HG02938 (cell line): ENCODE data around the gene SIVA1.

Experiments used
- ATAC-seq: cut with Tn5 transposase; IDR thresholded peaks from one replicate; pipeline ENCODE4 v1.9.1; 2021; ENCODE audit warnings: mild to moderate bottlenecking, moderate library complexity; ENCODE audit not compliant: unreplicated experiment

Gene SIVA1

GRCh38 chr14:104782086-104782807 lies 29.3 kb downstream of the SIVA1 start:
- no peak for ATAC-seq

- no peak for ATAC-seq
These were observed 29.8 kb downstream of the SIVA1 start for GRCh38 chr14:104782808-104783139.

- ATAC-seq = no peak
These were observed 30.7 kb downstream of the SIVA1 start for GRCh38 chr14:104783484-104784217.

GRCh38 chr14:104784218-104784568 lies 31.2 kb downstream of the SIVA1 start:
- no peak for ATAC-seq

- ATAC-seq = no peak
These were observed 32.1 kb downstream of the SIVA1 start for GRCh38 chr14:104784846-104785707.

- ATAC-seq = no peak
These were observed 32.7 kb downstream of the SIVA1 start for GRCh38 chr14:104785708-104786080.

- no peak for ATAC-seq
These were observed 33.2 kb downstream of the SIVA1 start for GRCh38 chr14:104786091-104786586.

GRCh38 chr14:104786726-104787675 lies 34.1 kb downstream of the SIVA1 start:
- no peak for ATAC-seq

- no peak for ATAC-seq
These were observed 34.8 kb downstream of the SIVA1 start for GRCh38 chr14:104787736-104788135.

GRCh38 chr14:104788161-104788818 lies 35.3 kb downstream of the SIVA1 start:
- no peak for ATAC-seq

GRCh38 chr14:104788873-104789663 lies 36.1 kb downstream of the SIVA1 start:
- no peak for ATAC-seq

GRCh38 chr14:104789752-104790743 lies 37.1 kb downstream of the SIVA1 start:
- ATAC-seq = no peak

GRCh38 chr14:104791425-104791824 lies 38.5 kb downstream of the SIVA1 start:
- ATAC-seq = no peak

GRCh38 chr14:104792101-104792884 lies 39.3 kb downstream of the SIVA1 start:
- ATAC-seq = no peak

GRCh38 chr14:104792945-104793702 lies 40.2 kb downstream of the SIVA1 start:
- no peak for ATAC-seq

GRCh38 chr14:104793703-104793959 lies 40.7 kb downstream of the SIVA1 start:
- ATAC-seq = no peak

GRCh38 chr14:104794099-104794498 lies 41.2 kb downstream of the SIVA1 start:
- no peak for ATAC-seq
